Ramos (cell line): Measurements from ENCODE around the gene EYA2.

Experiments
- in situ Hi-C: fragments of 300-500 bp; cut with MboI; formaldehyde crosslinking; loops from one replicate; pipeline ENCODE4 v1.14.3; 2022; ENCODE audit warnings: low sequenced_read_pairs; ENCODE audit not compliant: unreplicated experiment

The EYA2 gene

DNA sequence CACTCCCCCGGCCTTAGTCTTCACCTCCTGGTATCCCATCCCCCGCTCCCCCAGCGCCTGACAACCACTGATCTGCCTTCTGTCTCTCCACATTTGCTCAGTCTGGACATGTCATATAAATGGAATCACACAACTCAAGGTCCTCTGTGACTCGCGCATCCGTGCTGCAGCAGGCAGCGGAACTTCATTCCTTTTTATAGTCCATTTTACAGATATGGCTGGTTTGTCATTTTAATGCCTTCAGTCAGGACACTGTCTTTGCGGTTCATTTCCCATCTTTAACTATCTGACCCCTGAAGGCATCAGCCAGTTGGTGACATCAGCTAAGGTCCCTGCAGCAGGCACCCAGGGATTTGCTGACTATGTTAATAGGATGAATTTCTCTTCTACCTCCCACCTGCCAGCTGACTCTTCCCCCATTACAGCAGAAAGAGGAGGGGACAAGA is 336.2 kb downstream of the EYA2 start:
- in situ Hi-C loops = no loop called here

DNA sequence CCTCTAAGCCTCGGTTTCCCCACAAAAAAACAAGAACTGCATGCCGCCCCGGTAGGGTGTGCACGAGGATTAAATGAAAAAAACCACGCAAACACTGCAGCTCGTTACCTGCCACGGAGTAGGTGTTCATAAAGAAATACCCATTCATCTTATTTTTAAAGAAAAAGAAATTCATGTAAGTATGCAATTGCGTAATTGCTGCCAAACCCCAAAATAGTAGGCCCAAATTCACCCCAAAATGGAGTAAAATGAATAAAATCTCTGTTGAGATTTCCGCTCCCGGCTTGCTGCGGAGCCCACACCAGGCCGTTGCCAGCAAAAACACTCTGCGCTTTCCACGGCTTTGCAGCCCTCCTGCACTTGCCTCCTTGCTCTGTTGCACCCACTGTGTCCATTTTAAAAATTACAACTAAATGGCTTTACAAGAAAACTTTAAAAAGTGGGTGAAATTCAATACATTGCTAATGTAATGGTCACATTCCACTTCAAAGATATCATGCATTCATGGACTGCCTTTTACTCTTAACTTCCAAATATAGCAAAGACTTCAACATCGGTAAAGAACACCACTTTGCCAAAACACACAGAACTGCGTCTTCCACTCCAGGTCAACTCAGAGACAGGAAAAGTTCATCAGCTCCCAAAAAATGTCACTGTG is 336.9 kb downstream of the EYA2 start:
- in situ Hi-C loops = no loop called here

DNA sequence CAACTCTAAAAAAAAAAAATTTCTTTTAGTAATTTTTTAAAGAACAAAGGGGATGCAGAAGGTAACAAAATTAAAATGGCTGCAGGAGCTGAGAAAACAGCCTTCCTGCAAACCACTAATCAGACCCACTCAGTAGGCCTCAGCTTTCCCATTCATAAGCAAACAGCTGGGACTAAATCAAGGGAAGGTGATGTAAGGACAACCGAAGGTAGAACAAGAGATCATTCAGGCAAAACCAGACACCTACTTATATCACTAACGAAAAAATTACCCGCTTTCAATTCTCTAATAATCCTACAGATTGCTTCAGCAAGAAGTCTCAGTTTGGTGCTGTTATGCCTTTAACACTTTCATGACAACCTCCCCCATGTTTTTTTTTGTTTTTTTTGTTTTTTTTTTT is 337.9 kb downstream of the EYA2 start:
- in situ Hi-C loops = no loop called here

DNA sequence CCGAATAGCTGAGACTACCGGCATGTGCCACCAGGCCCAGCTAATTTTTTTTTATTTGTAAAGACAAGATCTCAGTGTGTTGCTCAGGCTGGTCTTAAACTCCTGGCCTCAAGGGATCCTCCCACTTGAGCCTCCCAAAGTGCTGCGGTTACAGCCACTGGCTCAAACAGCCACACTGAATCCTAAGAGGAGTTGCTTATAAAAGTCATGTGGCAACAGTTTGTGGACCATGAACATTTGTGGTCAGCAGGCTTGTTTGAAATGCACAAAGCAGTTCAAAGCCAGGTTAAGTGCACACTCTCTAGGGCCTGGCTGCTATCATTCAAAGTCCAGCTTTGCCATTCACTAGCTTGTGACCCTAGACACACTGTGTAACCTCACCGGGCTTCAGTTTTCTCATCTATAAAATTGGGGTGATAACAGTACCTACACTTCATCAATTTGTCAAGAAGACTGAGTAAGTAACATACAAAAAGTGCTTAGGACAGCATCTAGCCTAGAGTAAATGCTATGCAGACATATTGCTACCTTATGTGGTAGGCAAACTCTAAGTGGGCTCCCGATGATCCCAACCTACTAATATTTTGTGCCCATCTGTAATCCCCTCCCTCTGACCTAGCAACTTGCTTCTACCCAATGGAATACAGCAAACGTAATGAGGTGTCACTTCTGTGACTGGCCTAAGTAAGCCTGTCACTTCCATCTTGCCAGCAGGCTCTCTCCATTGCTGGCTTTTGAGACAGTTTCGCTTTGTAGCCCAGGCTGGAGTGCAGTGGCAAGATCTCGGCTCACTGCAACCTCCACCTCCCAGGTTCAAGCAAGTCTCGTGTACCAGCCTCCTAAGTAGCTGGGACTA is 338.9 kb downstream of the EYA2 start:
- in situ Hi-C loops = no loop called here

DNA sequence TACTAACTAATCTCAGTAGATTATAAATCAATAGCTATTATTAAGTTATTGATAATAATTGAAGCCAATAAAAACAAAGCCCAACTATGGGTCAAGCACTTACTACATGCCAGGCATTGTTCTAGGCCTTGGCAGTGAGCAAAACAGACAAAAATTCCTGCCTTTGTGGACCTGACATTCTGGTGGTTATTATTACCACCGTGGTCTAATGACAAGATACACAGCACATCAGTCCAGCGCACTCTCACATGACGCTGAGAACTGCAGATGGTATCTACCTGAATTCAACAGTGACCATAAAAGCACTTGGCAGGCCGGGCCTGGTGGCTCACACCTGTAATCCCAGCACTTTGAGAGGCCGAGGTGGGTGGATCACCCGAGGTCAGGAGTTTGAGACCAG is 340.5 kb downstream of the EYA2 start:
- in situ Hi-C loops = no loop called here

DNA sequence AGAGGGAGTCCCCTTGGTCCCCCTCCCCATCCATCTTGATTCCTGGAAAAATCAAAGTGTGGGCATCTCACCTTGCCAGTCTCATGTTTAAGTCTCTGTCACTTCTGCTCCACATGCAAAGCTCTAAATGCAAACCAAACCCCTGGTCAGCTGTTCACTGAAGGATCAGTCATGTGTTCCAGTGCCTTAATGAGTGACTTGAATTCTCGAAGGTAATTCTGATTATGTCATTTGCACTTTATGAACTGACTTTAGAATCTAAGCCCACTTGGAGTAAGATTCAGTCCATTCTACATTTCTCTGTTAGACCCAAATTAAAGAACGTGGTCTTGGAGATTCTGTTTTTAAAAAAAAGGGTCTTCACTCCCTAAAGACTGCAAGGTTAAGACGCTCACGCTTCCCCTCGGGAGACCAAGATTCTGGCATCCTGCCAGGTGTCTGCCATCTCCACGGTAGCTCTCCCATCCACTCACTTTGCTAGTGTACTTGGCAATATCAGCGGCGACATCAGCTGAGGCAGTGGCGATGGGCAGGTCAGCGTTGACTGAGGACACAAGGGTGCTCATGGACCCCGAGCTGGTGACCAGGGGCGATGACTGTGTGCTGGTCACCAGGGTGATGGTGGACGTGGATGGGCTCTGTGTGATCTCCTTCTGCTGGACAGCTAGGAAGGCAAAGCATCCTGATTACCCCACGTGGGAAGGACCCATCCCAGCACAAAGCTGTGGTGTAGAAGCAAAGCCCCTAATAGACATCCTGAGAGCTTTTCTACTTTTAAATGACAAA is 341.4 kb downstream of the EYA2 start:
- in situ Hi-C loops = no loop called here

DNA sequence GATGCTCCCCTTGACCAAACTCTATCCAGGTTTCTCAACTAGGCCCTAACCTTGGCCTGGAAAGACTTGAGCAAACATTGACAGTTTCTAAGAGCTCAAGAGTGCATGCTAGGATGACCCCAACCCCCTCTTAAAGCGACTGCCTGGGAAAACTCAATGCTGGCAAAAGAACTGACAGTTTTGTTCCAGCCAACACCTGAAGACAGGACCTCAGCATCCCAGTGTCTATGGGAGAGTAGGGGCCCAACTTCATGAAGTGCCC is 341.9 kb downstream of the EYA2 start:
- in situ Hi-C loops = no loop called here

DNA sequence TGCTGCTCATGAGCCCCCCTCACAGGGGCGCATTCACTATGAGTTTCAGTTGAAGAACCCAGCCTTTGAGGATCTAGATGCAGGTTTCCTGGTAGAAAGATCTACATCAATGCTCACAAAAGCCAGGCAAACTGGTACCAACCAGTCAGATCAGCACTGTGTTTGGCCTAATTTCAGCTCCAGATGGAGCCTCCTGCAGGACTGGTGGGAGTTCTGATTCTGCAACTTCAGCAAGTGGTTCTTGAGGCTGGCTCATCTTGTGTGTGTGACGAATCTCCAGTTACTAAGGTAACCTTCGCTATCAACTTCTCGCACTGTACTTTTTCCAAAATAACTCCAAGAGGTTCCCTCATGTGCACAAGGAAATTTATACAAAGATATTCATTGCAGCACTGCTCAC is 343.1 kb downstream of the EYA2 start:
- in situ Hi-C loops = no loop called here
